Measurements from ENCODE around the gene KCNK16.
"Not testable (repeated sequence)": the region's sequence is repeated elsewhere in the genome, so short reads cannot be mapped to it uniquely, and the experiment has no call there.

The KCNK16 gene

DNA sequence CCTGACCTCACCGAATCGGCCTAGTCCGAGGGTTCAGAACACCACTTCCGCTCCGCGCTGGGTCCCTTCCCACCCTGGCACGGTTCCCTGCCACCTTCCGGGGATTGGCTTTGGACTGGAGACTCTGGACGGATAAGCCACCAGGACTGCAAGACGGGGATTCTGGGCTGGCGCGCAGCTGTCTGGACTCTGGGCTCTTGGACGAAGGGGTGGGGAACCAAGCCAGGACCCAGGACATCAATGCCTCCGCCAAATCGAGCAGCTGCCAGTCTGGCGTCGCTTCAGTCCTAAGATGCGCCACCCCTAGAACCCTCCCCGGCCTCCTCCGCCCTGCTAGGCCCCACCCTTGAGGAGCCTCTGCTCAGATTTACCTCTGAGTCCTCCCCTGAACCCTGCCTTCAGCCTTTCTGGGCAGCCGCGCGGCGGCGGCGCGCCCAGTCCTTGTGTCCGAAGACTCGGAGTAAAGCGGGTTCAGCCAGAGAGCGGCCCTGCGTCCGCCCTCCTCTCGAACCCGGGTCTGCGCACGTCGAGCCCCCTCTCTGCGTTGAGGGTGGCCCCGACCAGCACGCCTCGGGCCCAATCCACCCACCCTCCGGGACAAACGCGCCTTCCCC, 9.5 kb downstream of the KCNK16 start:
- DNase-seq (ENCODE audit: insufficient read length, low spot score) (no peak), FAIRE-seq (no peak)

DNA sequence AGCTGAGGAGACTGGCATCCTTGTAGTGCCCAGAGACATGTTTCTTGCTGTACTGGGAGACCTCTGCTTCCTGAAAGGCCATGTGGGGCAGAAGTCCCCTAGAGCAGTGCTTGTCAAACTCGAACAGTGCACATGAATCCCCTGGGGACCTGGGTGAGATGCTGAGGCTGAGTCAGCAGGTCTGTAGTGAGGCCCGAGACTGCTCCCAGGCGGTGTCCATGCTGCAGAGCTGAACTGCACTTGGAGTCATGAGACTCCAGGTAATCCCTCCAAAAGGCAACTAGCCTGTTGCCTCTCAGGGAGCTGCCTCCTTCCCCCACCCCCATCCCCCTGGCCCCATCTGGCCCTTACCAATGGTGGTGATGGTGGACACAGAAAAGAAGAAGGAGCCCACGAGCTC, 12.0 kb downstream of the KCNK16 start:
- no peak for DNase-seq (ENCODE audit: insufficient read length, low spot score)
- no peak for FAIRE-seq

DNA sequence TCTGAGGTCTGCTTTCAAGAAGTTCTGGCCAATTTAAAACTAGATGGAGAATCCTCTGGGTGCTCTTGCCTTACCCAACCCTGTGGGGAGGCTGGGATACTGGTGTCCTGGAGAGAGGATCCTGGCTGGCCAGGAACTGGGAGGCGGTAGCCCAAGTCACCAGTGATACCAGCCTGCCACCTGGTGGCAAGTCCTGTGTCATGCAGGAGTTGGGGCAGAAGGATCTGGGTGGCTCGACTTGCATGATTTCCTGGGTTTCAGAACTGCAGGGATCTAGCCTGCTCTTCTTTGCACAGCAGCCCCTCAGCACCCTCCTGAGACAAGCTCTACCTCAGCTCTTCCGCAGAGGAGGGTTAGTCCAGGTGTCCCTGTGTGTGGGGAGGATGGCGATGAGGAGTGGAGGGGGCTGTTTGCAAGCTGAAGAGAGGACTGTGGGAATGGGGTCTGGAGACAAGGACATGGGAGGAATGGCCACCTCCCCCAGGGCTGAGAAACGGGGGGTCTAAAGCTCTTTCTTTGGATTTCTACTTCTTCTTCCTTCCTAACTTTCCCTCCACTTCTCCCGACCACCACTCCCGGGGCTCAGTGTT, 12.5 kb downstream of the KCNK16 start:
- FAIRE-seq (peak; percentile 11), DNase-seq (ENCODE audit: insufficient read length, low spot score) (peak; percentile 75)

DNA sequence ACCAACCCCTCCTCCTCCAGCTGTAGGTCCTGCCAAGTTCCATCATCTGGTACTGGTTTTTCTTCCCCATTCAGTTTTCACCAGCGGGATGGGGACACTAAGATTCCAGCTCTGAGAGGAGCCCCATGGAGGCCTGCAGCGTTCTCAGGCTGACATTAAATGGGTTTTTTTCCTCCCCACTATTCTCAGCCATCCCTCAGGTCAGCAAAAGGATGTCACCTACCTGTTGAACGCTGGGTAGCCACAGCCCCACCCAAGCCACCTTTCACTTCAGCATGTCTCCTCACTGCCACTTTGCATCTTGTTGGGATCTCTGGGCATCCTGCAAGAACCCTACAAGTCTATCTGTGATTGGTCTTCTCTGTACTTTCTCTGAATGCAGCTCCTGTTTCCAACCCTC, 15.0 kb downstream of the KCNK16 start:
- FAIRE-seq (no peak), DNase-seq (ENCODE audit: insufficient read length, low spot score) (no peak)

DNA sequence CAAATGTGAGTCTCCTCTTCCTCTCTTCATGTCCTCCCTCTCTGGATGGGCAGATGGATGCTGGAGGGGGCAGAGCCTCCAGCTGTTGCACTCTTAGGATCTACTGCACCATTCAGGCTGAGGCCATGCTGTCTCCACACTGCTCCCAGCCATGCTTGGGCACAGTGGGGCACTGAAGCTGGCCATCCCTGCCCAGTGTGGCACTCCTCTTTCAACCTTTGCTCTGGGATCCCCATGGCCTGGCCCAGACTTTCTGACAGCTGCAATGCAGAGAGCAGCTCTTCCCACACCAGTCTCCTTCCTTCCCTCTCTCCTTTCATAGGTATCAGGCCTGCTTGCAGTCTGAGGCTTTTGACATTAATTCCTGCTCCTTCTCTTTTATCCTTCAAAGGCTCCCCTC, 17.6 kb downstream of the KCNK16 start:
- DNase-seq (ENCODE audit: insufficient read length, low spot score) (no peak), FAIRE-seq (no peak)

DNA sequence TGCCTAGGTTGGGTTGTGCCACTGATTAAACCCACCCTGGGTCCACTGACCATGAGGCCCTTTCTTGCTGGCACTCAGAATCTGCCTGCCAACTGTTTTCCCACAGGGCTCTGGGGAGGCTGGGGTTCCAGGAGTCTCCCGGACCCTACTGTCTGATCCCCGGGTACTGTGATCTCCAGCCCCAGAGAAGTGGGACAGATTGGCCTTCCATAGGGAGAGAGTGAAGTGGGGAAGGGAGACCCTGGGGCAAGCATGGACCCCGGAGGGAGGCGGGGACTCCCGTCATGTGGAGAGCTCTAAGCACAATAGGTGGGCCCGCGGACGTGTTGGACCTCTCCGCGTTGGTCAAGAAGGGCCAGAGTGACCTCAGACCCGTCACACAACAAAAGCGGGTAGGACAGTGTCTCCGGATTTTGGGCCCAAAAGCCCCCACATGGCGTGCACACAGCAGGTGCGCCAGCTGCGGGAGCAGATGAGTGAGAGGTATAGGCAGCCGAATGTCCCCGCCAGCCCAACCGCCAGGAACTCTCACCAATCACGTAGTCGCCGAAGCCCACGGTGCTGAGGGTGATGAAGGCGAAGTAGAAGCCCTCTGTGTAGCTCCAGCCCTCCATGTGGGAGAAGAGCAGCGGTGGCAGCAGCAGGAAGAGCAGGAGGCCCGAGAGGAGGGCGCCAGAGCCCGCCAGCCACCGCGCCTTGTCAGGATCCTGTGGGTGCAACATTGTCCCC, 18.9 kb downstream of the KCNK16 start:
- DNase-seq (ENCODE audit: insufficient read length, low spot score) (no peak), FAIRE-seq (no peak)

DNA sequence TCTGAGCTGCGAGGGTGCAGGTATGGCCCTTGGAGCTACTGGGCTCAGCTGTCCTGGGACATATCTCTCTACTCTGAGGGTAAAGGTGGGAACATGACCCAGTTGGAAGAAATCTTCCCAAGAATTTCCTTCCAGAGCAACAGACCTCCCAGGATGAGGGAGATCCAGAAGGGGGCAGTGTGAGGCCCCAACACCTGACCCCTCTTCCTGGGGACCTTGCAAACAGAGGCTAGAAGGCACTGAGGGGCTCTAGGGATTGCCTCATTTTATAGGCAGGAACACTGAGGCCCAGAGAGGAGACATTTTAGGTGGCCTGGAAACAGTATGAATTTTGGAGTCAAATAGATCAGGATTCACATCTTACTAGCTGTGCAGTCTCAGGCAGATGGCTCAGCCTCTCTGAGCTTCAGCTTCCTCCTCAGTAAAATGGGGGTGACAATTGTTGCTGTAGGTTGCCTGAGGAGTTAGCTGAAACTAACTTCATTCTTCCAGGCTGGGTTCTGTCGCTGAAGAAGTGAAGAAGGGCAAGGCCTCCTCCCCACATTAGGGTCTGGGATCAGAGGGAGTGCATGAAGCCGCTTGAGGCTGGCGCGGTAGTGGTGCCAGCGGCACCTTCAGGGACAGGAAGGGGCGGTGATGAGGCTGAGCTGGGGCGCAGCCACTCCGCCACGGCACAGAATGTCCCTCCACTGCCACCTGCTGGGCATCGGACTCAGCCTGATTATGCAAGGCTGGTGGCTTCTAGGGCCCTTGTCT, 19.7 kb downstream of the KCNK16 start:
- FAIRE-seq (peak; percentile 88), DNase-seq (ENCODE audit: insufficient read length, low spot score) (peak; percentile 97)

DNA sequence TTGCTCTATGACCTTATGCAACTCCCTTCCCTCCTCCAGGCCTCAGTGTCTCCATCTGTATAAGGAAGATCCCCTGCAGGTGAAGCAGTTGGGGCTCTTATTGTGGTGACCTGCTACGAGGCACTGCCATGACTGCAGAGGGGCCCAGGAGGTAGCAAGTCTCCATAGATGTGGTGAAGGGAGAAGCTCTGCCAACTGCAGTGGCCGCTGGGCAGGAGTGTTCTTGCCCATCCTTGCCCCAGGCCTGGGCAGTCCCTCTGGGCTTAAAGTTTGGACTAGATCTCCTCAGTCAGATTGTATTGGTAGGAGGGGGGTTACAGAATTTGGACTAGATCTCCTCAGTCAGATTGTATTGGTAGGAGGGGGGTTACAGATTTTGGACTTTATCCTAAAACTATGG, 20.5 kb downstream of the KCNK16 start:
- FAIRE-seq = no peak
- no peak for DNase-seq (ENCODE audit: insufficient read length, low spot score)

DNA sequence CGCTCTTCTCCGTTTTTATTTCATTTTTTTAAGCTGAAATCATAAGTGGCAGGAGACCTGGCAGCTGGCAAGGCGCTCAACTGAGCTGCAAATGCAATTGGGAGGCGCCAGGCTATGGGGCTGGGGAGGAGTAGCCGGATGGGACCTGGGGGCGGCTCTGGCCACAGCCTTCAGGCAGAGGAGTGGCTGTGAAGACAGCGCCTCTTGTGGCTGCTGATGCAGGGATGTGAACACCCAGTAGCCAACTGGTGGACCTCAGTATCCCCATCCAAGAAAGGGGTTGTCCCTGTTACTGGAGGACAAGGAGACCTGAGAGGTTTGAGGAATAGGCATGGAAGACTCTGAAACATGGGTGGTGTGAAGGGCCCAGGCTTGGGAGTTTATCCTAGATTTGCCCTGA, 20.9 kb downstream of the KCNK16 start:
- FAIRE-seq (no peak), DNase-seq (ENCODE audit: insufficient read length, low spot score) (no peak)

DNA sequence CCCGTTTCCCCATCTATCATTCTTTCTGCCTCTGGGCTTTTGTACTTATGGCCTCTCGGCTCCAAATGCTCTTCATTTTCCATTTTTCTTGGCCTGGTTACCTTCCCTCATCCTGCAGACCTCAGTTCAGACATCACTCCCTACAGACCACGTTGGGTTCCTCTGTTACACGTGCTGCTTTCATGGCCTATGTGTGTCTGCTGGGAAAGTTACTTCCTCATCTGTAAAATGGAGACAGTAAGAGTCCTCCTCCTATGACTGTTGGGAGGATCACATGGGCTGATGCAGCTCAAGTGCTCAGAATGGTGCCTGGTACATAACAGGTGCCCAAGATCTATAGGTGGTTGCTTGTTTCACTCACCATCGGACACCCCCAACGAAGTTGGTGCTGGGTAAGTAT, 21.8 kb downstream of the KCNK16 start:
- DNase-seq (ENCODE audit: insufficient read length, low spot score) (no peak), FAIRE-seq (no peak)

DNA sequence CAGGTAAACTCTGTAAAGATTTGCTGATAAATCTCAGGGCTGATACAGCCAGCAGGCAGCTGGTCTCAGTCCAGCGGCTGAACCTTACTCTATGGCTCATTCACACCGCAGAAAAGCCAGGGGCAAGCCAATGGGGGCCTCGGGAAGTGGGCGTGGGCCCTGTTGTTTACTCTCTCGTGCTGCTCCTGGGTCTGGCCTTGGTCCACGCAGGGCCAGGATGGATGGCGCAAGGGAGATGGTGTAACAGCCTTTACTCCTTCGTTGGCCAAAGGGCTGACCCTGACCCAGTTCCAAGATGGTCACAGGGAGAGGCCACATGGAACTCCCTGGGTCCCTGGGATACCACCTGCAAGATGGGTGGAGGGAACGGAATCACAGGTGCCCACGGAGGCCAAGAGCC, 24.4 kb downstream of the KCNK16 start:
- DNase-seq (ENCODE audit: insufficient read length, low spot score) (no peak), FAIRE-seq (no peak)

DNA sequence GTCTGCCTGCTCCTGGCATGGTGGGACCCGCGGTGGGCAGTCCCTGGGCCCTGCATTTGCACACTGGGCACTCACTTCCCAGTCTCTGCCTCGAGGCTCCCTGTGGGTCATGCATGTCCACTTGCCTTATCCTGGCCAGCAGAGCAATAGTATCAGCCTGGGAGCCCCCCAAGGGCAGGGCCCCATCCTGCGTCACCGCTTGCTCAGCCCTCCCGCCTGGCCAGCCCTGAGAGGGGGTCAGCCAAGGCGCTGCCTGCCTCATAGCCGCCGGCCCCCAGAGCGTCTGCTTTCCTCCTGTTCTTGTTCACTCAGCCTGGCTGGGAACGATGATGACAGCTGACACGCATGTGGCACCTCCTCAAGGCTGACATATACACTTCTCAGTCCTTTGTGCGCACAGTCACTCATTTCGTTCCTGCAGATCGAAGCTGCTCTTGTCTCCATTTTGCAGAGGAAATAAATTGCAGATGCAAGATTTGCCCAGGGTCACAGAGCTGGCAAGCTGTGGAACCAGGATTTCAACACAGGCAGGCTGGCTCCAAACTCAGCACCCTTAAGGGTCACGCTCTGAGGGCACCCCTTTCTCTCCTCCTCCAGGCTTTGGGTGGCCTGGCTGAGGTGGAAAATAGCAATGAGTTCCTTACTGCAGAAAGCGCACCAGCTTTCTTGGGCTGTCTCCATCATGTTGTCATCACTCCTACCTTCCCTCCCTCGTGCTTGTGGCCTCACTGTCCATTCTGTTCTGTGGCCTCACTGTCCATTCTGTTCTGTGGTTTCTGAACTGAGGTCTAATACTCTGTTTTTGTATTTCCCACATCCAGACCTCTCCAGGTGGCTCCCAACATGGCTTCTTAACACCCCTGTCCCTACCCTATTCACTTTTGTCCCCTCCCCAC, 25.5 kb downstream of the KCNK16 start:
- DNase-seq (ENCODE audit: insufficient read length, low spot score) (no peak), FAIRE-seq (no peak)

DNA sequence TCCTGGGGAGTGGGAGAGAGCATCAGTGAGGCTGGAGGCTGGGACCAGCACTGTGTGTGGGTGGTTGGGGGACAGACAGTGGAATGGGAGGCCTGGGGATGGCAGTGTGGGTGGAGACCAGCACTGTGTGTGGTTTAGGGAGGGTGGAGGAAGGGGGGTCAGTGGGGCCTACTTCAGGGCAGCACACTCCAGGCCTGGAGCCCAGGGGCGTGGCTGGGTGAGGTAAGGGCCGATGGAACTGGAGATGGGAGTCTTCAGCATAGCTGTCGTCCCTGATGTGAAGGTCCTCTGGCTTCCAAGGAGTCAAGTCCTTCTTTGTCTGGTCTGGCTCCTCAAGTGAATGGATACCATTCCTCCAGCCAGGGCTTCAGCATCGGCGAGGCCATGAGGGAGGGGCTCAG, 26.9 kb downstream of the KCNK16 start:
- no peak for FAIRE-seq
- no peak for DNase-seq (ENCODE audit: insufficient read length, low spot score)

DNA sequence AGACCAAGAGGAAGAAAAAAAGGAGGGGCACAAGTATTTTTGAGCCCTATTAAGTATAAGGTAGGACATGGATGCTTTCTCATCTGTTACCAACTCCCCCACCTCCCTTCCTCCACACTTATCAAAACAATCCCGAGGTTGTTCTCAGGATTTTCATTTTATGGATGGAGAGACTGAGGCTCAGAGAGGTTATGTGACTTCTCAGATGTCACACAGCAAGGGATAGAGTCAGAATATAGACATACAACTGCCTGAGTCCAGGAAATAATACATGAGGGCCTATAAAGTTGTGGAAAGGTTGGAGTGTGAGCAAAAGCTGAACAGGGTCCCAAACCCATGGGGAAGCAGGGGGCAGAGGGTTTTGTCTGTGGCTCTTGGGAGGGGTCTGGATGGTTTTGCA, 27.6 kb downstream of the KCNK16 start:
- FAIRE-seq = no peak

DNA sequence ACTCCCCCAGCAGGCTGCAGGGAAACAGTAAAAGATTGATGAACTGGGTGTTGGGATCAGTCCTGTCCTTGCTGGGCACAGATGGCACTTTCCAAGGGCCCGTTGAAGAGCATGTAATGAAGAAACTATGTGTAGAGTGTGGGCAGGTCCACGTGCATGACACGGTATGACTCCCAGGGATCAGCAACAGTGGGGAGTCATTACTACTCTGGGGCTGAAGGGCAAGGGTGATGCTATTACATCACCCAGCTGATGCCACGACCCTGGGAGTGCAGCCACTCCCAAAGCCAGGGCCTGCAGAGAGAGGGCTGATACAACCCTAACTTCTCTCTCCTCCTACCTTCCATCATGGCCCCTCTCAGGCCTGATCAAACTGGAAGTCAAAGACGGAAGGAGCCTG, 28.4 kb downstream of the KCNK16 start:
- DNase-seq (ENCODE audit: insufficient read length, low spot score) = no peak
- no peak for FAIRE-seq

More for the DNA sequence above, 27.6 kb downstream of the KCNK16 start:
- DNase-seq (ENCODE audit: insufficient read length, low spot score) = no peak

DNA sequence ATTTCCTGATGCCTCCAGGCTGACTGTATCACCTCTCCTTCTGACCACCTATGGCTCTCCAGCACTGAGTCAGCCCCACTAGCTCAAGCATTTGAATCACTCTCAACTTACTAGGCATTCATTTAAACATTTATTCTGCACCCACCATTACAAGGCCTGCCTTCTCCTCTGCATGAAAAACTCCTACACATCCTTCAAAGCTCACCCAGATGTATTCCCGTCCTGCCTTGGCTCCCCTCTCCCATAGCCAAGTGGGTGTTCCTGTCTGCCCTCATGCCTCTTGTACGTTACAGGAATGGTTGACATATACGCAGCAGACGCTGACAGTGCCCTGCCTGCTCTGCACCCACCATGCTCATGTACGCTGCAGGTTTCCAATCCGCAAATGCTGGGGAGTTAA, 29.9 kb downstream of the KCNK16 start:
- FAIRE-seq (no peak), DNase-seq (ENCODE audit: insufficient read length, low spot score) (no peak)

DNA sequence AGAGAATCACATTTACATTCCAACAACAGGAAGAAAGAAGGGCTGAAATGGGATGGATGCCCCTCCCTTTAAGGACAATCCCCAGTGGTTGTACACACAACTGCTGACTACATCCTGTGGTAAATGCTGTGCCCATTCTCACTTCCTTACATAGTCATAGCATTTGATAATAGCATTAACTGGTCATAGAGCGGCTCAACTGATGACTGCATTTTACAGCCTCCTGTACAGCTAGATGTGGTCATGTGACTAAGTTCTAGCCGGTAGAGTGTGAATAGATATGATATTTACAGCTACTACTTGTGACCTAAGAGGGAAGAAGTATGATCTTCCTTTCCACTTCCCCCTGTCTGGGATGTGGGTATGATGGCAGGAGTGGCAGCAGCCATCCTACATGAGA, 33.0 kb downstream of the KCNK16 start:
- no peak for FAIRE-seq
- DNase-seq (ENCODE audit: insufficient read length, low spot score) = no peak

DNA sequence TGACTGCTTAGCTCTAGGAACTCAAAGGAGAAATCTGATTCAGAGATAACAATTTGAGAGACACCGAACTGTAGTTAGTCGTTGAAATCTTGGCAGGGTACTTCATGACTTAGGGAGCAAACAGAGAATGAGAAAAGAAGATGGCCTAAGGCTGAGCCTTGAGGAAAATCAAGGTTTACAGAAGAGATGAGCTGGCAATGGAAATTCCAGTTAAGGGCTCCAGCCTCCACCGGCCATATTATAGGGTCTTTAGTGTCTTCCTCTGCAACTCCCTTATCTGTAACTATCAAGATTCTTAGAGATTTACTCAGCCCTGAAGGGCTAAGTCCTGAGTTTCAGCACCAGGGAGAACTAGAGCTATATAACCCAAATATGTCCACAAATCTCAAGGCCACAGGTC, 34.9 kb downstream of the KCNK16 start:
- no peak for DNase-seq (ENCODE audit: insufficient read length, low spot score)
- FAIRE-seq = no peak

DNA sequence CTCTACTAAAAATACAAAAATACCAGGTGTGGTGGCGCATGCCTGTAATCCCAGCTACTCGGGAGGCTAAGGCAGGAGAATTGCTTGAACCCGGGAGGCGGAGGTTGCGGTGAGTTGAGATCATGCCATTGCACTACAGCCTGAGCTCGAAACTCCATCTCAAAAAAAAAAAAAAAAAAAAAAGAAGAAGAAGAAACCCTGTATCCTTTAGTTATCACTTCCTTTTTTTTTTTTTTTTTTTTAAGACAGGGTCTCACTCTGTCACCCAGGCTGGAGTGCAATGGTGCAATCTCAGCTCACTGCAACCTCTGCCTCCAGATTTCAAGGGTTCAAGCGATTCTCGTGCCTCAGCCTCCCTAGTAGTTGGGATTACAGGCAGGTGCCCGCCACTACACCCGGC, 35.9 kb downstream of the KCNK16 start:
- not testable (repeated sequence) for DNase-seq (ENCODE audit: insufficient read length, low spot score); FAIRE-seq

DNA sequence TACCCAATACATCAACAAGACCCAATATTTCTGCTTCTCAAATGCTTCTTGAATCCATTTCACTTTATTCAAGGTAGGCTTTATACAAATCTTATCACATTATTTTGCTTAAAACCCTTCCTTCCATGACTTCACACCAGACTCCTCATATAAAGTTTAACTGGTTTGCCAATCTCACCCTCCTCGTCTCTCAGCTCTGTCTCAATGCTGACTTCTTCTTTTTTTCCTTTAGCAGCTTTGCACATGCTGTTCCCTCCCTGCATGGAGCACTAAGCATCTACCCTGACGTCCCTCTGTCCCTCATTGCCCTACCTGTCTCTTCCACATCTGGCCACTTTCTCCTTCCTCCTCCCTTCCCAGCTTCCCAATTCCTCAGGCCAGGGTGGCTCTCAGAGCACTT, 39.7 kb downstream of the KCNK16 start:
- no peak for FAIRE-seq
- DNase-seq (ENCODE audit: insufficient read length, low spot score) = no peak
